CD4-positive, alpha-beta T cell (primary cell): ENCODE results near the gene WAS. TPM values are rescaled to one million over a fixed set of nuclear protein-coding genes. Genes with fewer than 3 reads are reported as not detected.

Experiments
- ATAC-seq: fragments of 200-7000 bp; cut with Tn5 transposase; one replicate; pipeline ENCODE4 v1.10.0; 2022; ENCODE audit warnings: mild to moderate bottlenecking; ENCODE audit not compliant: poor library complexity
- CTCF ChIA-PET: fragments of 350-600 bp; sonication (Branson Sonifier 250); formaldehyde crosslinking; loops from one replicate; lab custom pipeline; 2021; ENCODE audit warnings: antibody characterized with exemption, inconsistent platforms; lab: Charles Lee
- POLR2A ChIA-PET: fragments of 350-600 bp; sonication (Branson Sonifier 250); formaldehyde crosslinking; loops from one replicate; lab custom pipeline; 2021; ENCODE audit warnings: antibody characterized with exemption, inconsistent platforms; lab: Charles Lee
- DNase-seq, 14 experiments: peaks; one replicate each; pipeline ENCODE4 v3.0.0-alpha.2; 2013 to 2020; ENCODE audit warnings: mixed read lengths in 2 of 14
- H3K27ac ChIP-seq, 2 donors: one replicate each; pipeline versions ENCODE4 v1.5.1 to v1.7.0; 2013; ENCODE audit warnings: low read length in 2 of 2, low read depth in 1 of 2, mild to moderate bottlenecking in 1 of 2
- H3K27me3 ChIP-seq, 2 experiments: 1 replicate in 1 of 2; 2 replicates in 1 of 2; pipeline versions ENCODE4 v1.6.1 to v1.7.0; 2013; ENCODE audit warnings: low read length in 2 of 2, control low read depth in 1 of 2, mild to moderate bottlenecking in 1 of 2, moderate library complexity in 1 of 2; ENCODE audit not compliant: insufficient read depth in 2 of 2, control insufficient read depth in 1 of 2
- H3K36me3 ChIP-seq: one replicate; pipeline ENCODE4 v1.6.1; 2013; ENCODE audit warnings: low read length, control low read depth; ENCODE audit not compliant: insufficient read depth
- H3K4me1 ChIP-seq: one replicate; pipeline ENCODE4 v1.6.1; 2013; ENCODE audit warnings: low read length, control low read depth; ENCODE audit not compliant: insufficient read depth
- H3K4me3 ChIP-seq: one replicate; pipeline ENCODE4 v1.5.1; 2013; ENCODE audit warnings: mild to moderate bottlenecking, low read length, moderate library complexity
- H3K9me3 ChIP-seq, 2 experiments: 1 replicate in 1 of 2; 2 replicates in 1 of 2; pipeline versions ENCODE4 v1.6.1 to v1.7.0; 2013; ENCODE audit warnings: low read length in 2 of 2, mild to moderate bottlenecking in 2 of 2, control low read depth in 1 of 2, moderate library complexity in 1 of 2; ENCODE audit not compliant: control insufficient read depth in 1 of 2, insufficient read depth in 1 of 2
- H3K27ac Mint-ChIP-seq: one replicate; pipeline ENCODE4 v1.8.0; 2020; ENCODE audit warnings: mixed read lengths
- H3K27me3 Mint-ChIP-seq: one replicate; pipeline ENCODE4 v1.8.0; 2021; ENCODE audit warnings: mixed read lengths
- H3K36me3 Mint-ChIP-seq: one replicate; pipeline ENCODE4 v1.8.0; 2021; ENCODE audit warnings: low read depth, mixed read lengths
- H3K4me1 Mint-ChIP-seq: one replicate; pipeline ENCODE4 v1.8.0; 2021; ENCODE audit warnings: low read depth, mixed read lengths
- H3K4me3 Mint-ChIP-seq: one replicate; pipeline ENCODE4 v1.8.0; 2020; ENCODE audit warnings: mild to moderate bottlenecking, mixed read lengths
- H3K9me3 Mint-ChIP-seq: one replicate; pipeline ENCODE4 v1.8.0; 2020; ENCODE audit warnings: mixed read lengths
- CTCF ChIP-seq: fragments of 200-600 bp; IDR thresholded peaks from one replicate; pipeline ENCODE4 v1.8.0; 2022; ENCODE audit warnings: antibody characterized with exemption, mild to moderate bottlenecking
- intact Hi-C, 2 experiments: fragments of 100-400 bp; cut with DNase I in 1 of 2; cut with micrococcal nuclease in 1 of 2; formaldehyde crosslinking; loops; one replicate each; pipeline versions ENCODE4 v1.15.1 to v1.9.0; 2023 to 2025; cut with DNase I, micrococcal nuclease
- total RNA-seq, 174 experiments: library from RNA in 2 of 174; stranded (reverse) in 2 of 174; gene quantifications; one replicate each; pipeline ENCODE4 v1.2.3 and lab custom pipeline; 2021 to 2026

Gene WAS
- total RNA-seq, 2 experiments from 2014 or later: 63.7 to 67.4 TPM

GRCh38 chrX:48720577-48721250, 37.1 kb downstream of the WAS start:
- H3K27me3 Mint-ChIP-seq: no peaks in the 10 kb centered on the region
- H3K9me3 Mint-ChIP-seq: no peaks in the 10 kb centered on the region
- H3K4me3 Mint-ChIP-seq: no peak overlapping the region
- H3K27me3 ChIP-seq: no peaks in the 10 kb centered on the region
- H3K4me3 ChIP-seq: no peak overlapping the region
- no peaks in the 10 kb centered on the region for H3K36me3 ChIP-seq
- DNase-seq (peak in 3 of 14 experiments; percentile 13 to 60 (median 31)), ATAC-seq (peak; percentile 50)
- no peak for TF ChIP-seq CTCF
- intact Hi-C loops: no loop called here
- H3K27ac Mint-ChIP-seq: no peak overlapping the region
- no peaks in the 10 kb centered on the region for H3K9me3 ChIP-seq
- ChIA-PET CTCF (no interaction called here), POLR2A (interaction anchor here (1.2 to 1.4 kb wide), 2 partner anchors 17 to 237 kb away, joined by 3 to 6 read pairs; no protein-coding TSS in a partner anchor)
- no peaks in the 10 kb centered on the region for H3K36me3 Mint-ChIP-seq
- H3K27ac ChIP-seq: peak overlapping the region in 1 of 2 donors; percentile 23
- peaks cover 41% of the 10 kb centered on the region for H3K4me1 Mint-ChIP-seq
- H3K4me1 ChIP-seq: peaks cover 52% of the 10 kb centered on the region

GRCh38 chrX:48721916-48722315, 38.3 kb downstream of the WAS start:
- peaks cover 48% of the 10 kb centered on the region for H3K4me1 ChIP-seq
- Mint-ChIP-seq H3K27me3 (no peaks in the 10 kb centered on the region), H3K9me3 (no peaks in the 10 kb centered on the region), H3K36me3 (peaks cover 5% of the 10 kb centered on the region), H3K4me1 (peaks cover 41% of the 10 kb centered on the region), H3K27ac (no peak overlapping the region), H3K4me3 (no peak overlapping the region)
- POLR2A ChIA-PET: no interaction called here
- H3K27ac ChIP-seq: no peak overlapping the region
- H3K27me3 ChIP-seq: no peaks in the 10 kb centered on the region
- DNase-seq (no peak), ATAC-seq (no peak)
- H3K9me3 ChIP-seq: peaks cover 0 to under 1% of the 10 kb centered on the region in 2 experiments
- intact Hi-C loops: no loop called here
- no peaks in the 10 kb centered on the region for H3K36me3 ChIP-seq
- CTCF ChIA-PET: no interaction called here
- TF ChIP-seq CTCF: no peak
- no peak overlapping the region for H3K4me3 ChIP-seq

GRCh38 chrX:48726596-48726995, 43.0 kb downstream of the WAS start:
- POLR2A ChIA-PET: interaction anchor here (1.0 to 2.2 kb wide), 4 partner anchors 10 to 75 kb away, joined by 3 to 14 read pairs (median 6); partner anchors contain the start of genes HDAC6 and WAS
- no peak for TF ChIP-seq CTCF
- peak; percentile 80 for ATAC-seq
- H3K36me3 Mint-ChIP-seq: peaks cover 18% of the 10 kb centered on the region
- no peaks in the 10 kb centered on the region for H3K27me3 Mint-ChIP-seq
- intact Hi-C loops: no loop called here
- H3K4me1 Mint-ChIP-seq: peaks cover 41% of the 10 kb centered on the region
- no peaks in the 10 kb centered on the region for H3K36me3 ChIP-seq
- CTCF ChIA-PET: no interaction called here
- H3K4me3 ChIP-seq: no peak overlapping the region
- H3K9me3 Mint-ChIP-seq: peaks cover 10% of the 10 kb centered on the region
- no peaks in the 10 kb centered on the region for H3K27me3 ChIP-seq
- peak overlapping the region; percentile 41 for H3K27ac Mint-ChIP-seq
- H3K4me1 ChIP-seq: peaks cover 22% of the 10 kb centered on the region
- H3K9me3 ChIP-seq: peaks cover 3 to 4% of the 10 kb centered on the region in 2 experiments
- no peak overlapping the region for H3K4me3 Mint-ChIP-seq
- H3K27ac ChIP-seq: no peak overlapping the region
- DNase-seq: peak in 2 of 14 experiments; percentile 28 to 39
